Measurements from ENCODE around the gene MOB2. TPM values are rescaled to one million over a fixed set of nuclear protein-coding genes. Genes with fewer than 3 reads are reported as not detected.

Gene MOB2
- total RNA-seq, 1 donor from 2014 or later: 50.4 TPM

DNA sequence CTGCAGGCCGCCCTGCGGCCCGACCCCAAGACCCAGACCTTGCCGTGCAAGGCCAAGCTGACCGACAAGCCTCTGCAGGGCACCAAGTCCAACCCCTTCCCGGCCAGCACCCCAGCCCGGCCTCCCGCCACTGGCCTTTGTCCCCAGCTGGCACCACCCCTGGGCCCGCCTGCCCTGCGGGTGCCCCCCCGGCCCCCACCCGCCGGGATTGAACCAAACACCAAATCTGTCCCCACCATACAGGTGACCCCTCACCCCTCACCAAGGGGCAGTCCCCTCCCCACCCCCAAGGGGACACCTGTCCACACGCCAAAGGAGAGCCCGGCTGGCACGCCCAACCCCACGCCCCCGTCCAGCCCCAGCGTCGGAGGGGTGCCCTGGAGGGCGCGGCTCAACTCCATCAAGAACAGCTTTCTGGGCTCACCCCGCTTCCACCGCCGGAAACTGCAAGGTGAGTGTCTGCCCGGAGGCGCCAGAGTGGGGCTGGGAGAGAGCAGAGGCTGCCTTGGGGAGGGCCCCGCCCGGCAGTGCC lies 36.2 kb downstream of the MOB2 start:
- Histone ChIP-seq H3K36me3 (no peaks in the 10 kb centered on the region), H3K4me3 (no peak overlapping the region), H3K9me3 (no peaks in the 10 kb centered on the region), H3K27ac (no peak overlapping the region), H3K27me3 (ENCODE audit: low read depth) (peaks cover 63% of the 10 kb centered on the region), H3K4me1 (peaks cover 8% of the 10 kb centered on the region)
- intact Hi-C loops (cut with DNase I): no loop called here
- TF ChIP-seq, protein P1, sequence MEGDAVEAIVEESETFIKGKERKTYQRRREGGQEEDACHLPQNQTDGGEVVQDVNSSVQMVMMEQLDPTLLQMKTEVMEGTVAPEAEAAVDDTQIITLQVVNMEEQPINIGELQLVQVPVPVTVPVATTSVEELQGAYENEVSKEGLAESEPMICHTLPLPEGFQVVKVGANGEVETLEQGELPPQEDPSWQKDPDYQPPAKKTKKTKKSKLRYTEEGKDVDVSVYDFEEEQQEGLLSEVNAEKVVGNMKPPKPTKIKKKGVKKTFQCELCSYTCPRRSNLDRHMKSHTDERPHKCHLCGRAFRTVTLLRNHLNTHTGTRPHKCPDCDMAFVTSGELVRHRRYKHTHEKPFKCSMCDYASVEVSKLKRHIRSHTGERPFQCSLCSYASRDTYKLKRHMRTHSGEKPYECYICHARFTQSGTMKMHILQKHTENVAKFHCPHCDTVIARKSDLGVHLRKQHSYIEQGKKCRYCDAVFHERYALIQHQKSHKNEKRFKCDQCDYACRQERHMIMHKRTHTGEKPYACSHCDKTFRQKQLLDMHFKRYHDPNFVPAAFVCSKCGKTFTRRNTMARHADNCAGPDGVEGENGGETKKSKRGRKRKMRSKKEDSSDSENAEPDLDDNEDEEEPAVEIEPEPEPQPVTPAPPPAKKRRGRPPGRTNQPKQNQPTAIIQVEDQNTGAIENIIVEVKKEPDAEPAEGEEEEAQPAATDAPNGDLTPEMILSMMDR (IDR thresholded peaks at IDR 0.05): no peak
- DNase-seq: no peak
- ATAC-seq: no peak

DNA sequence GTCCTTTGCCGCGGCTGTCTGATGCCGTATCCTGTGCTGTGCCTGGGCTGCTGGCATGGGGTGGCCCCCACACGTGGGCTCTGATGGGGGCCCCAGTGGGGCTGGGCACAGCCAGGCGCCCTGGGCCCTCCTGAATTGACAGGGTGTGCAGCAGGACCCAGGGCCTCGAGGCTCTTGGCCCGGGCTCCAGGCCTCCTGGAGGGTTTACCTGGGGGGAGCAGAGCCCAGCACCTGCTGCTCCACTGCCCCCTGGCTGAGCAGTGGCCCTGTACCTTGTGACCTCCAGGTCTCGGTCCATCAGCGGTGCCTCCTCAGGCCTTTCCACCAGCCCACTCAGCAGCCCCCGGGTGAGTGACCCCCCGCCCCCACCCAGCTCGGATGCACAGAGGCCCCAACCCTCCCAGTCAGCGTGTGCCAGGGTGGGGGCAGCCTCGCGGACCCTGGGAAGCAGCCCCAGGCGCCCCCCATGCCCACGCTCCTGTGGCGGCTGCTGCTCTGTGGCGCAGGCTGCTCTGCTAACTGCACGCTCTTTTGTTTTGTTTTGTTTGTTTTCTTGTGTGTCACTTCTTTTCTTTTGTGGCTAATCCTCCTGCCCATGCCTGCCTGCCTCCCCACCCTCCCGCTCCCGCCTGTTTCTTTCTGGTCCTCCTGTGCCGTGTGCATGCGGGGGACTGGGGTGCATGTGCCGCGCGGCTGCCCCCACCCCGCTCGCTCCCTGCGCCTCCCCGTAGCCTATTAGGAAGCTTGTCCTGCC lies 36.9 kb downstream of the MOB2 start:
- Histone ChIP-seq H3K4me1 (peaks cover 8% of the 10 kb centered on the region), H3K9me3 (no peaks in the 10 kb centered on the region), H3K4me3 (no peak overlapping the region), H3K36me3 (no peaks in the 10 kb centered on the region), H3K27me3 (ENCODE audit: low read depth) (peaks cover 63% of the 10 kb centered on the region), H3K27ac (no peak overlapping the region)
- TF ChIP-seq, protein P1 (IDR thresholded peaks at IDR 0.05): no peak
- intact Hi-C loops (cut with DNase I): no loop called here
- DNase-seq (no peak), ATAC-seq (no peak)

DNA sequence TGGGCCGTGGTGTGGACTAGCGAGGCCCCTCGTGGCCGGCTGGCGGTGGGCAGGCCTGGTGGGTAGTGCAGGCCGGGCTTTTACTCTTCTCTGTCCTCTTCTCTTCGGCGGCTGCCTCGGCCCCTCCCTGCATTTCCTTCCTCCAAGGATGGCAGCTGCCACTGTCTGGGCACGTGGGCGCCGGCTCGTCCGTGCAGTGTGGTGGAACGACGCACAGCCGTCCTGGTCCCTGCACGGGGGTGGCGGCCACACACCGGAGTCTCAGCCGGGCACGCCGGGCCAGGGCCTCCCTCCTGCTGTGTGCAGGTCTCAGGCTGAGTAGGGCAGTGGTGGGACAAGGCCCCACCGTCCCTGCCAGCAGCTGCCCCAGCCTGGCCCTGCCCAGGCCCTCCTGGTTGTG lies 37.7 kb downstream of the MOB2 start:
- H3K9me3 ChIP-seq: no peaks in the 10 kb centered on the region
- intact Hi-C loops (cut with DNase I): no loop called here
- DNase-seq (no peak), ATAC-seq (no peak)
- H3K27me3 ChIP-seq (ENCODE audit: low read depth): peaks cover 63% of the 10 kb centered on the region
- no peak overlapping the region for H3K27ac ChIP-seq
- TF ChIP-seq, protein P1 (IDR thresholded peaks at IDR 0.05): no peak
- no peak overlapping the region for H3K4me3 ChIP-seq
- H3K4me1 ChIP-seq: peaks cover 8% of the 10 kb centered on the region
- H3K36me3 ChIP-seq: no peaks in the 10 kb centered on the region

DNA sequence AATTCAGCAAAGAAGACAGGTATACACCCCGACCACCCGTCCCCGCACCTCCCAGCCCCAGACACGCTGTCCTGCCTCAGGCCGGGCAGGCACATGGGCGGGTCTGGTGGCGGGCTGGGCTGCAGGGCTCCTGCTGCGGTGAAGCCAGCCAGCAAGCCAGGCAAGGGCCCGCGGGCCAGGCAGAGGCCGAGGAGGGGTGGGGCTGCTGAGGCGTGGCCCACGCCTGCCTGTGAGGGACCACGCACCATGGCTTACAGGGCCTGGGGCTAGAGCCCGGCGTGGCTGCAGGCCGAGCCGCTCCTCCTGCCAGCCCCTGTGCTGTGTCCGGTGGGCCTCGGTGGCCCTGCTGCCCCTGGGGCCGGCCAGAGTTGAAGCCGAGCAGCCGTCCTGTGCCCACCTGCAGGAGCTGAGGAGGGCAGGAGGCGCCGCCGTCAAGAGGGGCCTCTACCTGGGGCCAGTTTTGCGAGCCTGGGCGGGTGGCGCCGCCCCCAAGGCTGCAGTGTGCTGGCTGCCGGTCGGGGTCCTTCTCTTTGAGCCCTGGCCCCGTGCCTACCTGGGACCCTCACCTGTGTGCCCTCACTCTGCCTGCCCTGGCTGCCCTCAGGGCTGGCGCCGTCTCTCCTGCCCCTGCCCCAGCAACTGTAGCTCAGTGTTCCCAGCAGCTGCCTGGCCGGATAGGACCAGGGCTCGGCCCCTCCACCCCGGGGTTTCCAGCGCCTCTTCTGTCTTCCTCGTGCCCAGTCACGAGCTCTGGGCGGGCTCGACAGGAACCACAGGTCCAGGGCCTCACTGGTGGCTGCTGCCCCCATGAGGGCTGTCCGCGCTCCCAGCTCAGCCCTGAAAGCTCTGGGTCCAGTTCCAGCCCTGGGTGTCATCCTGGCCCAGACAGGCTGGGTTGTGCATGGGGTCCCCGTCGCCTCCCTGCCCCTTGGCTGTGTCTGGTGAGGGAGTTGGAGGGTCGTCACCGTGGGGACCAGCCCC lies 38.4 kb downstream of the MOB2 start:
- Histone ChIP-seq H3K27me3 (ENCODE audit: low read depth) (peaks cover 63% of the 10 kb centered on the region), H3K9me3 (no peaks in the 10 kb centered on the region), H3K27ac (no peak overlapping the region), H3K4me3 (no peak overlapping the region), H3K36me3 (no peaks in the 10 kb centered on the region), H3K4me1 (peaks cover under 1% of the 10 kb centered on the region)
- intact Hi-C loops (cut with DNase I): no loop called here
- TF ChIP-seq, protein P1 (IDR thresholded peaks at IDR 0.05): no peak
- ATAC-seq: no peak
- no peak for DNase-seq

DNA sequence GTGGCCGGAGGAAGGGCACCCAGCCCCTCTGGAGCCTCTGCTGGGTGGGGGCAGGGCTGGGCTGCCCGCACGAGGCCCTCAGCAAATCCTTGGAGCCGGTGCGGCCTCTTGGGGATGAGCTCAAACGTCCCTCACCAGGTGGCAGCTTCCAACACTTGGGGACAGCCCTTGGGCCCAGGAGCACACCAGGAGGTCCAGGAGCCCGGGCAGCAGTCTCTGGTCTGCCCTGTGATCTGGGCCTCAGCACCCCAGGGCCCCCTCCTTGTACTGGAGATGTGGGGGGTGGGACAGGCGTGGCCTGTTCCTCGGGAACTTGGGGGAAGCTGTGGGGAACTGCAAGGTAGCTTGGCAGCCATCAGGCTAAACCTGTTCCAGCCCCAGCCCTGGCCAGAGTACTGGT lies 40.0 kb downstream of the MOB2 start:
- DNase-seq: no peak
- Histone ChIP-seq H3K36me3 (no peaks in the 10 kb centered on the region), H3K4me3 (no peak overlapping the region), H3K9me3 (no peaks in the 10 kb centered on the region), H3K27me3 (ENCODE audit: low read depth) (peaks cover 63% of the 10 kb centered on the region), H3K27ac (no peak overlapping the region), H3K4me1 (no peaks in the 10 kb centered on the region)
- TF ChIP-seq, protein P1 (IDR thresholded peaks at IDR 0.05): no peak
- ATAC-seq: no peak
- intact Hi-C loops (cut with DNase I): no loop called here

All from lower lobe of right lung (tissue), 2 donors.